A673 (cell line): ENCODE measurements around the gene BEND2. TPM values are rescaled to one million over a fixed set of nuclear protein-coding genes. Genes with fewer than 3 reads are reported as not detected.

ENCODE experiments used
- BruUV-seq: library from RNA; stranded (reverse); fragments of 400-500 nt; replicated peaks from 2 replicates; lab custom pipeline; 2021; lab: Mats Ljungman, UMichigan
- CTCF ChIA-PET: fragments of 300-600 bp; sonication (Branson Sonifier 250); formaldehyde crosslinking; loops from one replicate; lab custom pipeline; 2022; ENCODE audit warnings: antibody characterized with exemption; lab: Charles Lee
- POLR2A ChIA-PET: fragments of 300-600 bp; sonication (Branson Sonifier 250); formaldehyde crosslinking; loops from one replicate; lab custom pipeline; 2022; ENCODE audit warnings: antibody characterized with exemption; ENCODE audit not compliant: low non-redundant PET; lab: Charles Lee
- DNase-seq: peaks from one replicate; pipeline ENCODE4 v3.0.0-alpha.2; 2015; ENCODE audit warnings: low spot score
- H3K27ac ChIP-seq: fragments of 200-600 bp; sonication (generic); 2 replicates; pipeline ENCODE4 v1.5.1; 2016; ENCODE audit warnings: mixed run types, low read depth, mild to moderate bottlenecking, mixed read lengths, antibody characterized with exemption, low read length; ENCODE audit not compliant: poor library complexity, severe bottlenecking
- H3K27me3 ChIP-seq: fragments of 200-600 bp; sonication (generic); replicated peaks from 2 replicates; pipeline ENCODE4 v1.6.1; 2017; ENCODE audit warnings: mixed run types, low read depth, mild to moderate bottlenecking, mixed read lengths, antibody characterized with exemption, low read length; ENCODE audit not compliant: insufficient read depth, poor library complexity
- H3K36me3 ChIP-seq: fragments of 200-600 bp; sonication (generic); 2 replicates; pipeline ENCODE4 v1.6.1; 2016; ENCODE audit warnings: mixed run types, mild to moderate bottlenecking, mixed read lengths, antibody characterized with exemption, low read length; ENCODE audit not compliant: insufficient read depth, poor library complexity, severe bottlenecking
- H3K4me1 ChIP-seq: fragments of 200-600 bp; sonication (generic); 2 replicates; pipeline ENCODE4 v1.6.1; 2017; ENCODE audit warnings: mixed run types, mild to moderate bottlenecking, mixed read lengths, antibody characterized with exemption, low read length; ENCODE audit not compliant: insufficient read depth, poor library complexity, severe bottlenecking
- H3K4me3 ChIP-seq: fragments of 200-600 bp; sonication (generic); 2 replicates; pipeline ENCODE4 v1.5.1; 2016; ENCODE audit warnings: low read depth, mixed run types, mild to moderate bottlenecking, mixed read lengths, low read length; ENCODE audit not compliant: poor library complexity, severe bottlenecking
- H3K9me3 ChIP-seq: fragments of 200-600 bp; sonication (generic); 2 replicates; pipeline ENCODE4 v1.6.1; 2016; ENCODE audit warnings: mixed run types, low read depth, mild to moderate bottlenecking, mixed read lengths, antibody characterized with exemption, low read length; ENCODE audit not compliant: poor library complexity, severe bottlenecking
- CTCF ChIP-seq: fragments of 300-800, 200-600 bp; sonication (generic); conservative IDR thresholded peaks from 2 replicates; pipeline ENCODE4 v1.5.1; 2017; ENCODE audit warnings: low read depth, mild to moderate bottlenecking, antibody characterized with exemption, low read length, moderate library complexity, mixed read lengths
- EZH2 ChIP-seq: fragments of 200-600 bp; sonication (generic); IDR thresholded peaks from 2 replicates; pipeline ENCODE4 v1.6.1; 2017; ENCODE audit warnings: borderline replicate concordance, low read depth, mild to moderate bottlenecking, mixed read lengths, antibody characterized with exemption, low read length; ENCODE audit not compliant: poor library complexity, severe bottlenecking
- intact Hi-C: fragments of 100-400 bp; cut with micrococcal nuclease; formaldehyde crosslinking; loops from one replicate; pipeline ENCODE4 v1.10.0; 2022; ENCODE audit not compliant: unreplicated experiment
- total RNA-seq: library from RNA; stranded (reverse); gene quantifications from 2 replicates; pipeline ENCODE4 v1.2.3, GENCODE V29; 2021

The BEND2 gene
- total RNA-seq, 1 experiment from 2014 or later: not detected

- Histone ChIP-seq H3K27ac (no peak overlapping the region), H3K4me1 (no peaks in the 10 kb centered on the region), H3K36me3 (no peaks in the 10 kb centered on the region), H3K9me3 (no peaks in the 10 kb centered on the region), H3K27me3 (no peaks in the 10 kb centered on the region), H3K4me3 (no peak overlapping the region)
- DNase-seq: no peak
- TF ChIP-seq EZH2: no peak
- no TSS peak for BruUV-seq
- POLR2A ChIA-PET: no interaction called here
- intact Hi-C loops: no loop called here
- CTCF ChIA-PET: no interaction called here
Observed at GRCh38 chrX:18203631-18204030, 17.1 kb downstream of the BEND2 start.

- intact Hi-C loops: no loop called here
- Histone ChIP-seq H3K4me1 (no peaks in the 10 kb centered on the region), H3K36me3 (no peaks in the 10 kb centered on the region), H3K9me3 (no peaks in the 10 kb centered on the region), H3K27ac (no peak overlapping the region), H3K27me3 (no peaks in the 10 kb centered on the region), H3K4me3 (no peak overlapping the region)
- no peak for DNase-seq
- POLR2A ChIA-PET: no interaction called here
- BruUV-seq: no TSS peak
- CTCF ChIA-PET: no interaction called here
- TF ChIP-seq CTCF (no peak), EZH2 (no peak)
Observed at GRCh38 chrX:18194688-18195087, 26.0 kb downstream of the BEND2 start.

- Histone ChIP-seq H3K4me3 (no peak overlapping the region), H3K27me3 (no peaks in the 10 kb centered on the region), H3K27ac (no peak overlapping the region), H3K36me3 (no peaks in the 10 kb centered on the region), H3K9me3 (no peaks in the 10 kb centered on the region), H3K4me1 (no peaks in the 10 kb centered on the region)
- no peak for TF ChIP-seq CTCF
- no peak for TF ChIP-seq EZH2
- DNase-seq: no peak
- BruUV-seq: no TSS peak
- CTCF ChIA-PET: no interaction called here
- POLR2A ChIA-PET: no interaction called here
- intact Hi-C loops: no loop called here
Observed at GRCh38 chrX:18179446-18179845, 41.2 kb downstream of the BEND2 start.

- intact Hi-C loops: no loop called here
- TF ChIP-seq CTCF: no peak
- no TSS peak for BruUV-seq
- Histone ChIP-seq H3K4me3 (no peak overlapping the region), H3K9me3 (no peaks in the 10 kb centered on the region), H3K4me1 (no peaks in the 10 kb centered on the region), H3K27me3 (no peaks in the 10 kb centered on the region), H3K36me3 (no peaks in the 10 kb centered on the region), H3K27ac (no peak overlapping the region)
- ChIA-PET CTCF (interaction anchor here (0.5 kb wide), 1 partner anchor 1159 kb away, joined by 7 read pairs; no protein-coding TSS in a partner anchor), POLR2A (no interaction called here)
- no peak for DNase-seq
Observed at GRCh38 chrX:18174971-18175370, 45.7 kb downstream of the BEND2 start.
